Neural progenitor cell (in vitro differentiated cells): ENCODE results near the gene STUB1.

ENCODE experiments used
- EZH2 ChIP-seq: fragments of 200-600 bp; sonication (generic); IDR thresholded peaks from 2 replicates; pipeline ENCODE4 v1.6.1; 2017; ENCODE audit warnings: antibody characterized with exemption, mild to moderate bottlenecking, moderate library complexity
- TF ChIP-seq, protein P1 (sequence below): fragments of 200-600 bp; sonication (generic); IDR thresholded peaks from 2 replicates; pipeline ENCODE4 v1.5.1; 2017; ENCODE audit warnings: antibody characterized with exemption, mild to moderate bottlenecking

DNA sequence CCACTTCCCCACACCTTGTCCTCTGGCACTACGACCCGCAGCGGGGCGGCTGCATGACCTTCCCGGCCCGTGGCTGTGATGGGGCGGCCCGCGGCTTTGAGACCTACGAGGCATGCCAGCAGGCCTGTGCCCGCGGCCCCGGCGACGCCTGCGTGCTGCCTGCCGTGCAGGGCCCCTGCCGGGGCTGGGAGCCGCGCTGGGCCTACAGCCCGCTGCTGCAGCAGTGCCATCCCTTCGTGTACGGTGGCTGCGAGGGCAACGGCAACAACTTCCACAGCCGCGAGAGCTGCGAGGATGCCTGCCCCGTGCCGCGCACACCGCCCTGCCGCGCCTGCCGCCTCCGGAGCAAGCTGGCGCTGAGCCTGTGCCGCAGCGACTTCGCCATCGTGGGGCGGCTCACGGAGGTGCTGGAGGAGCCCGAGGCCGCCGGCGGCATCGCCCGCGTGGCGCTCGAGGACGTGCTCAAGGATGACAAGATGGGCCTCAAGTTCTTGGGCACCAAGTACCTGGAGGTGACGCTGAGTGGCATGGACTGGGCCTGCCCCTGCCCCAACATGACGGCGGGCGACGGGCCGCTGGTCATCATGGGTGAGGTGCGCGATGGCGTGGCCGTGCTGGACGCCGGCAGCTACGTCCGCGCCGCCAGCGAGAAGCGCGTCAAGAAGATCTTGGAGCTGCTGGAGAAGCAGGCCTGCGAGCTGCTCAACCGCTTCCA, 46.7 kb upstream of the STUB1 start:
- TF ChIP-seq, protein P1, sequence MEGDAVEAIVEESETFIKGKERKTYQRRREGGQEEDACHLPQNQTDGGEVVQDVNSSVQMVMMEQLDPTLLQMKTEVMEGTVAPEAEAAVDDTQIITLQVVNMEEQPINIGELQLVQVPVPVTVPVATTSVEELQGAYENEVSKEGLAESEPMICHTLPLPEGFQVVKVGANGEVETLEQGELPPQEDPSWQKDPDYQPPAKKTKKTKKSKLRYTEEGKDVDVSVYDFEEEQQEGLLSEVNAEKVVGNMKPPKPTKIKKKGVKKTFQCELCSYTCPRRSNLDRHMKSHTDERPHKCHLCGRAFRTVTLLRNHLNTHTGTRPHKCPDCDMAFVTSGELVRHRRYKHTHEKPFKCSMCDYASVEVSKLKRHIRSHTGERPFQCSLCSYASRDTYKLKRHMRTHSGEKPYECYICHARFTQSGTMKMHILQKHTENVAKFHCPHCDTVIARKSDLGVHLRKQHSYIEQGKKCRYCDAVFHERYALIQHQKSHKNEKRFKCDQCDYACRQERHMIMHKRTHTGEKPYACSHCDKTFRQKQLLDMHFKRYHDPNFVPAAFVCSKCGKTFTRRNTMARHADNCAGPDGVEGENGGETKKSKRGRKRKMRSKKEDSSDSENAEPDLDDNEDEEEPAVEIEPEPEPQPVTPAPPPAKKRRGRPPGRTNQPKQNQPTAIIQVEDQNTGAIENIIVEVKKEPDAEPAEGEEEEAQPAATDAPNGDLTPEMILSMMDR, result no peak
- no peak for TF ChIP-seq EZH2
